ENCODE data around the gene ATN1. TPM values are rescaled to one million over a fixed set of nuclear protein-coding genes. Genes with fewer than 3 reads are reported as not detected.

ATN1 gene
- total and polyA plus RNA-seq, 2 donors (not counting 1 experiment from before 2014, with no cell fraction given): 9.4 to 21.5 TPM

- Histone ChIP-seq H3K4me2 (ENCODE audit: extremely low read depth, insufficient read depth, low read length) (no peak overlapping the region), H3K36me3 (ENCODE audit: control insufficient read depth, insufficient read depth, low read length) (peaks cover 21% of the 10 kb centered on the region)
Measured at GRCh38 chr12:6934110-6934509, 6.4 kb downstream of the ATN1 start.

GRCh38 chr12:6935371-6936193 is 7.8 kb downstream of the ATN1 start:
- peaks cover 31% of the 10 kb centered on the region for H3K79me2 ChIP-seq (ENCODE audit: control insufficient read depth, insufficient read depth, low read length)
- H3K9me3 ChIP-seq (ENCODE audit: control insufficient read depth, insufficient read depth, low read depth, low read length): no peaks in the 10 kb centered on the region
- no peak for DNase-seq (ENCODE audit: low read depth in 2 of 2)
- no peak overlapping the region for H3K4me3 ChIP-seq (replicated peaks in 1 of 4; ENCODE audit: control extremely low read depth in 1 of 4, insufficient read depth in 1 of 4, low read depth in 3 of 4, low read length in 4 of 4)
- H3K36me3 ChIP-seq (ENCODE audit: control insufficient read depth, insufficient read depth, low read length): peaks cover 28% of the 10 kb centered on the region
- H3K27me3 ChIP-seq (ENCODE audit: control insufficient read depth, insufficient read depth, low read length): no peaks in the 10 kb centered on the region
- H3K4me2 ChIP-seq (ENCODE audit: extremely low read depth, insufficient read depth, low read length): no peak overlapping the region
- H3K9ac ChIP-seq (ENCODE audit: insufficient read depth, low read length): no peak overlapping the region
- no peak for TF ChIP-seq CTCF (conservative IDR thresholded peaks at IDR 0.05 in 1 of 2, IDR thresholded peaks at IDR 0.05 in 1 of 2; ENCODE audit: low read depth in 1 of 2, low read length in 2 of 2)
- no peak for TF ChIP-seq EZH2 (IDR thresholded peaks at IDR 0.05; ENCODE audit: low read length, missing control alignments)
- H4K20me1 ChIP-seq (ENCODE audit: control insufficient read depth, extremely low read depth, insufficient read depth, low read length): no peaks in the 10 kb centered on the region
- no peak overlapping the region for H2AFZ ChIP-seq (ENCODE audit: low read length)
- H3K4me1 ChIP-seq (ENCODE audit: control insufficient read depth, extremely low read depth, insufficient read depth, low read length): peaks cover 12% of the 10 kb centered on the region
- H3K27ac ChIP-seq (ENCODE audit: insufficient read depth, low read length): peak overlapping the region; percentile 7

More at GRCh38 chr12:6934110-6934509, 6.4 kb downstream of the ATN1 start:
- no peaks in the 10 kb centered on the region for H3K27me3 ChIP-seq (ENCODE audit: control insufficient read depth, insufficient read depth, low read length)
- peak overlapping the region; percentile 4 for H3K27ac ChIP-seq (ENCODE audit: insufficient read depth, low read length)
- no peak for TF ChIP-seq CTCF (conservative IDR thresholded peaks at IDR 0.05 in 1 of 2, IDR thresholded peaks at IDR 0.05 in 1 of 2; ENCODE audit: low read depth in 1 of 2, low read length in 2 of 2)
- no peaks in the 10 kb centered on the region for H4K20me1 ChIP-seq (ENCODE audit: control insufficient read depth, extremely low read depth, insufficient read depth, low read length)
- no peak overlapping the region for H2AFZ ChIP-seq (ENCODE audit: low read length)
- H3K9me3 ChIP-seq (ENCODE audit: control insufficient read depth, insufficient read depth, low read depth, low read length): no peaks in the 10 kb centered on the region
- no peak overlapping the region for H3K9ac ChIP-seq (ENCODE audit: insufficient read depth, low read length)
- H3K4me3 ChIP-seq (replicated peaks in 1 of 4; ENCODE audit: control extremely low read depth in 1 of 4, insufficient read depth in 1 of 4, low read depth in 3 of 4, low read length in 4 of 4): no peak overlapping the region
- peaks cover 15% of the 10 kb centered on the region for H3K4me1 ChIP-seq (ENCODE audit: control insufficient read depth, extremely low read depth, insufficient read depth, low read length)
- peaks cover 44% of the 10 kb centered on the region for H3K79me2 ChIP-seq (ENCODE audit: control insufficient read depth, insufficient read depth, low read length)
- peak; percentile 51 to 67 for DNase-seq (ENCODE audit: low read depth in 2 of 2)

- Histone ChIP-seq H3K79me2 (ENCODE audit: control insufficient read depth, insufficient read depth, low read length) (peaks cover 25% of the 10 kb centered on the region), H3K27ac (ENCODE audit: insufficient read depth, low read length) (no peak overlapping the region), H4K20me1 (ENCODE audit: control insufficient read depth, extremely low read depth, insufficient read depth, low read length) (no peaks in the 10 kb centered on the region), H3K27me3 (ENCODE audit: control insufficient read depth, insufficient read depth, low read length) (no peaks in the 10 kb centered on the region), H3K36me3 (ENCODE audit: control insufficient read depth, insufficient read depth, low read length) (peaks cover 32% of the 10 kb centered on the region), H3K4me3 (replicated peaks in 1 of 4; ENCODE audit: control extremely low read depth in 1 of 4, insufficient read depth in 1 of 4, low read depth in 3 of 4, low read length in 4 of 4) (no peak overlapping the region), H3K4me2 (ENCODE audit: extremely low read depth, insufficient read depth, low read length) (no peak overlapping the region), H2AFZ (ENCODE audit: low read length) (no peak overlapping the region), H3K4me1 (ENCODE audit: control insufficient read depth, extremely low read depth, insufficient read depth, low read length) (peaks cover 12% of the 10 kb centered on the region), H3K9ac (ENCODE audit: insufficient read depth, low read length) (no peak overlapping the region), H3K9me3 (ENCODE audit: control insufficient read depth, insufficient read depth, low read depth, low read length) (no peaks in the 10 kb centered on the region)
- DNase-seq (ENCODE audit: low read depth in 2 of 2): no peak
- TF ChIP-seq CTCF (conservative IDR thresholded peaks at IDR 0.05 in 1 of 2, IDR thresholded peaks at IDR 0.05 in 1 of 2; ENCODE audit: low read depth in 1 of 2, low read length in 2 of 2) (no peak), EZH2 (IDR thresholded peaks at IDR 0.05; ENCODE audit: low read length, missing control alignments) (no peak)
Measured at GRCh38 chr12:6936194-6936635, 8.5 kb downstream of the ATN1 start.

Data from fibroblast of lung (primary cell).